Prostate gland (tissue), 2 donors: Measurements from ENCODE around the gene CSAD. TPM values are rescaled to one million over a fixed set of nuclear protein-coding genes. Genes with fewer than 3 reads are reported as not detected.

Source experiments
- DNase-seq: peaks from one replicate; pipeline ENCODE4 v3.0.0-alpha.2; 2019; ENCODE audit warnings: low spot score
- H3K27ac ChIP-seq, 2 donors: fragments of 200-600 bp; sonication (generic); 2 replicates each; pipeline ENCODE4 v1.5.1; 2017 to 2019
- H3K27me3 ChIP-seq: fragments of 200-600 bp; sonication (generic); replicated peaks from 2 replicates; pipeline ENCODE4 v1.5.1; 2019; ENCODE audit not compliant: insufficient read depth
- H3K36me3 ChIP-seq, 2 donors: fragments of 200-600 bp; sonication (generic); 1 replicate in 1 of 2; 2 replicates in 1 of 2; pipeline versions ENCODE4 v1.5.1 to v1.8.1; 2017 to 2019
- H3K4me1 ChIP-seq: fragments of 200-600 bp; sonication (generic); replicated peaks from 2 replicates; pipeline ENCODE4 v1.5.1; 2019
- H3K4me3 ChIP-seq, 2 donors: fragments of 200-600 bp; sonication (generic); 2 replicates each; pipeline ENCODE4 v1.5.1; 2017 to 2019
- H3K9me3 ChIP-seq: fragments of 200-600 bp; sonication (generic); 2 replicates; pipeline ENCODE4 v1.5.1; 2017
- CTCF ChIP-seq, 4 experiments: fragments of 200-600 bp in 2 of 4; fragments of 450-650 bp in 2 of 4; sonication (generic) in 2 of 4; IDR thresholded peaks; 1 replicate in 3 of 4; 2 replicates in 1 of 4; pipeline ENCODE4 v1.5.1; 2016 to 2019; ENCODE audit warnings: antibody characterized with exemption in 4 of 4, mild to moderate bottlenecking in 2 of 4, moderate library complexity in 2 of 4
- POLR2A ChIP-seq: fragments of 450-650 bp; IDR thresholded peaks from one replicate; pipeline ENCODE4 v1.6.1; 2016; ENCODE audit warnings: antibody characterized with exemption, mild to moderate bottlenecking
- POLR2AphosphoS5 ChIP-seq: sonication (generic); formaldehyde crosslinking; IDR thresholded peaks from one replicate; pipeline ENCODE4 v1.6.1; 2017; ENCODE audit warnings: antibody characterized with exemption
- WGBS: methylation state at CpG from one replicate; pipeline ENCODE4 v1.1.5; 2018; 5-methylcytosine and 5-hydroxymethylcytosine counted together
- intact Hi-C: fragments of 100-400 bp; cut with DNase I; formaldehyde crosslinking; loops from one replicate; pipeline ENCODE4 v1.14.2; 2022
- total RNA-seq, 2 donors: library from RNA; depleted of rRNA; stranded (reverse); fragments of >200 nt; gene quantifications; one replicate each; pipeline ENCODE4 v1.1.0, GENCODE V29; 2016

The CSAD gene
- total RNA-seq, 2 donors from 2014 or later, result 30.8 to 92.5 TPM

GRCh38 chr12:53124352-53124723 lies 56.4 kb downstream of the CSAD start:
- no peaks in the 10 kb centered on the region for H3K4me1 ChIP-seq
- no peaks in the 10 kb centered on the region for H3K36me3 ChIP-seq
- H3K27me3 ChIP-seq, result no peaks in the 10 kb centered on the region
- H3K4me3 ChIP-seq, result no peak overlapping the region
- intact Hi-C loops, result no loop called here
- TF ChIP-seq POLR2AphosphoS5, result no peak
- TF ChIP-seq CTCF (IDR thresholded peaks at IDR 0.05), result no peak
- TF ChIP-seq POLR2A, result no peak
- no peaks in the 10 kb centered on the region for H3K9me3 ChIP-seq
- no peak overlapping the region for H3K27ac ChIP-seq
- DNase-seq, result no peak

- Histone ChIP-seq H3K9me3 (no peaks in the 10 kb centered on the region), H3K4me3 (no peak overlapping the region), H3K4me1 (no peaks in the 10 kb centered on the region), H3K27me3 (no peaks in the 10 kb centered on the region), H3K36me3 (no peaks in the 10 kb centered on the region), H3K27ac (no peak overlapping the region)
- intact Hi-C loops, result no loop called here
- TF ChIP-seq POLR2AphosphoS5, result no peak
- TF ChIP-seq POLR2A, result no peak
- no peak for TF ChIP-seq CTCF (IDR thresholded peaks at IDR 0.05)
- DNase-seq, result no peak
- WGBS, result 90% methylated on average over 16 of the region's 16 CpGs
These were observed 57.0 kb downstream of the CSAD start for GRCh38 chr12:53123578-53124351.

GRCh38 chr12:53122961-53123468 lies 57.7 kb downstream of the CSAD start:
- H3K27me3 ChIP-seq, result no peaks in the 10 kb centered on the region
- 92% methylated on average over 10 of the region's 10 CpGs for WGBS
- no peaks in the 10 kb centered on the region for H3K9me3 ChIP-seq
- H3K27ac ChIP-seq, result no peak overlapping the region
- no peaks in the 10 kb centered on the region for H3K36me3 ChIP-seq
- no peaks in the 10 kb centered on the region for H3K4me1 ChIP-seq
- no peak for DNase-seq
- no peak overlapping the region for H3K4me3 ChIP-seq
- TF ChIP-seq CTCF (IDR thresholded peaks at IDR 0.05) (no peak), POLR2AphosphoS5 (no peak), POLR2A (no peak)
- intact Hi-C loops, result no loop called here

GRCh38 chr12:53120685-53121525 lies 59.8 kb downstream of the CSAD start:
- DNase-seq, result no peak

More at GRCh38 chr12:53120685-53121525, 59.8 kb downstream of the CSAD start:
- H3K36me3 ChIP-seq, result no peaks in the 10 kb centered on the region
- H3K4me1 ChIP-seq, result no peaks in the 10 kb centered on the region
- H3K4me3 ChIP-seq, result no peak overlapping the region
- no peaks in the 10 kb centered on the region for H3K9me3 ChIP-seq
- no peaks in the 10 kb centered on the region for H3K27me3 ChIP-seq
- no peak overlapping the region for H3K27ac ChIP-seq
- 65% methylated on average over 12 of the region's 12 CpGs for WGBS
- intact Hi-C loops, result no loop called here
- TF ChIP-seq CTCF (IDR thresholded peaks at IDR 0.05) (no peak), POLR2AphosphoS5 (no peak), POLR2A (no peak)
